ENCODE results near the gene CAPN15.

Gene CAPN15

DNA sequence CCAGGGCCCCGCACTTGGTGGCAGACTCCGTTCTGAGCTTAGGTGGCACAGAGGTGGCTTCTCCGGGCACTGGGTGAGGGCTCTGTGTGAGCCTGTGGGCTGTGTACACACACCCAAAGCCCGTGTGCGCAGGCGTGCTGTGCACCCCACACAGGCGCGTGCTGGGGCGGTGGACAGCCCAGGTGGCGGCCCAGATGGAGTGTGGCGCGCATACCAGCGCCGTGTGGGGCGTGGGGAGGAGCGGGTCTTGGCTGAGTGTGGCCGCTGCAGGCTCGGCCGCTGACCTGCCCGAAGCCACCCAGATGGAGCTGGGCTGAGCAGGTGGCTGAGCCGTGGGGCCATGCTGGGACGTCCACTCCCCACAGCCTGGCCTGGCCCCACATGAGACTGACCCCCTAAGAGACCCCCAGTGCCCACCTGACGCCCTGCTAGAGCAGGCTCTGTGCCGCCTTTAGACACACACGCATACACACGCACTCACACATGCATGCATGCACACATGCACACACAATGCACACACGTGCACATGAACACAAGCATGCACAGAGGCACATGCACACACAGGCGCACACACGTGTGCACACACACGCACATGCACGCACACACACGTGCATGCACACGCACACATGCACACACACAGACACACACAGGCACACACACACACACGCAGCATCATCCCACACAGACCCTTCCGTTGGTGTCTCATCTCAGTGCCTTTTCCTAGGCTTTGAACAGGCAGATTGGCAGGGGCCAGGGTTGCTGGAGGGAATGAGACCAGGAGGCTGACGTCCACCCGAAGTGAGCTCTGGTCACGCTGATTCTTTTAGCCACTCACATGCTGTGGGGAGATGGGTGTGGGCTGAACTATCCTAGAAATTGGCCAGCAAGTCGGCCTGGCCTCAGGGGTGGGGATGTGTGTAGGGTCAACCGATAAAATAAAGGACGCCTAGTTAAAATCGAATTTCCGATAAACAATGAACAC lies 34.7 kb downstream of the CAPN15 start:
- no peak overlapping the region for H3K27ac ChIP-seq (replicated peaks)
- DNase-seq (ENCODE audit: low read depth in 1 of 2, low spot score in 1 of 2), result no peak
- no peak overlapping the region for H3K4me3 ChIP-seq (replicated peaks; ENCODE audit: insufficient read depth, low read length)
- H3K27me3 ChIP-seq (ENCODE audit: insufficient read depth, poor library complexity, severe bottlenecking), result peaks cover 22% of the 10 kb centered on the region
- TF ChIP-seq, protein P1, sequence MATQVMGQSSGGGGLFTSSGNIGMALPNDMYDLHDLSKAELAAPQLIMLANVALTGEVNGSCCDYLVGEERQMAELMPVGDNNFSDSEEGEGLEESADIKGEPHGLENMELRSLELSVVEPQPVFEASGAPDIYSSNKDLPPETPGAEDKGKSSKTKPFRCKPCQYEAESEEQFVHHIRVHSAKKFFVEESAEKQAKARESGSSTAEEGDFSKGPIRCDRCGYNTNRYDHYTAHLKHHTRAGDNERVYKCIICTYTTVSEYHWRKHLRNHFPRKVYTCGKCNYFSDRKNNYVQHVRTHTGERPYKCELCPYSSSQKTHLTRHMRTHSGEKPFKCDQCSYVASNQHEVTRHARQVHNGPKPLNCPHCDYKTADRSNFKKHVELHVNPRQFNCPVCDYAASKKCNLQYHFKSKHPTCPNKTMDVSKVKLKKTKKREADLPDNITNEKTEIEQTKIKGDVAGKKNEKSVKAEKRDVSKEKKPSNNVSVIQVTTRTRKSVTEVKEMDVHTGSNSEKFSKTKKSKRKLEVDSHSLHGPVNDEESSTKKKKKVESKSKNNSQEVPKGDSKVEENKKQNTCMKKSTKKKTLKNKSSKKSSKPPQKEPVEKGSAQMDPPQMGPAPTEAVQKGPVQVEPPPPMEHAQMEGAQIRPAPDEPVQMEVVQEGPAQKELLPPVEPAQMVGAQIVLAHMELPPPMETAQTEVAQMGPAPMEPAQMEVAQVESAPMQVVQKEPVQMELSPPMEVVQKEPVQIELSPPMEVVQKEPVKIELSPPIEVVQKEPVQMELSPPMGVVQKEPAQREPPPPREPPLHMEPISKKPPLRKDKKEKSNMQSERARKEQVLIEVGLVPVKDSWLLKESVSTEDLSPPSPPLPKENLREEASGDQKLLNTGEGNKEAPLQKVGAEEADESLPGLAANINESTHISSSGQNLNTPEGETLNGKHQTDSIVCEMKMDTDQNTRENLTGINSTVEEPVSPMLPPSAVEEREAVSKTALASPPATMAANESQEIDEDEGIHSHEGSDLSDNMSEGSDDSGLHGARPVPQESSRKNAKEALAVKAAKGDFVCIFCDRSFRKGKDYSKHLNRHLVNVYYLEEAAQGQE (IDR thresholded peaks at IDR 0.05; ENCODE audit: insufficient replicate concordance, low read depth), result no peak
- no peak for TF ChIP-seq SPI1 (IDR thresholded peaks at IDR 0.05; ENCODE audit: borderline replicate concordance, low read depth)
- no peak for TF ChIP-seq POLR2AphosphoS5 (IDR thresholded peaks at IDR 0.05; ENCODE audit: low read depth)
- TF ChIP-seq, protein P2, sequence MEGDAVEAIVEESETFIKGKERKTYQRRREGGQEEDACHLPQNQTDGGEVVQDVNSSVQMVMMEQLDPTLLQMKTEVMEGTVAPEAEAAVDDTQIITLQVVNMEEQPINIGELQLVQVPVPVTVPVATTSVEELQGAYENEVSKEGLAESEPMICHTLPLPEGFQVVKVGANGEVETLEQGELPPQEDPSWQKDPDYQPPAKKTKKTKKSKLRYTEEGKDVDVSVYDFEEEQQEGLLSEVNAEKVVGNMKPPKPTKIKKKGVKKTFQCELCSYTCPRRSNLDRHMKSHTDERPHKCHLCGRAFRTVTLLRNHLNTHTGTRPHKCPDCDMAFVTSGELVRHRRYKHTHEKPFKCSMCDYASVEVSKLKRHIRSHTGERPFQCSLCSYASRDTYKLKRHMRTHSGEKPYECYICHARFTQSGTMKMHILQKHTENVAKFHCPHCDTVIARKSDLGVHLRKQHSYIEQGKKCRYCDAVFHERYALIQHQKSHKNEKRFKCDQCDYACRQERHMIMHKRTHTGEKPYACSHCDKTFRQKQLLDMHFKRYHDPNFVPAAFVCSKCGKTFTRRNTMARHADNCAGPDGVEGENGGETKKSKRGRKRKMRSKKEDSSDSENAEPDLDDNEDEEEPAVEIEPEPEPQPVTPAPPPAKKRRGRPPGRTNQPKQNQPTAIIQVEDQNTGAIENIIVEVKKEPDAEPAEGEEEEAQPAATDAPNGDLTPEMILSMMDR (IDR thresholded peaks at IDR 0.05; ENCODE audit: insufficient read depth, low read length), result no peak
- no peak for TF ChIP-seq GABPA (IDR thresholded peaks at IDR 0.05; ENCODE audit: low read depth)

- peaks cover 22% of the 10 kb centered on the region for H3K27me3 ChIP-seq (ENCODE audit: insufficient read depth, poor library complexity, severe bottlenecking)
- H3K4me3 ChIP-seq (replicated peaks; ENCODE audit: insufficient read depth, low read length), result no peak overlapping the region
- no peak for TF ChIP-seq GABPA (IDR thresholded peaks at IDR 0.05; ENCODE audit: low read depth)
- no peak for TF ChIP-seq SPI1 (IDR thresholded peaks at IDR 0.05; ENCODE audit: borderline replicate concordance, low read depth)
- TF ChIP-seq, protein P2 (IDR thresholded peaks at IDR 0.05; ENCODE audit: insufficient read depth, low read length), result no peak
- TF ChIP-seq POLR2AphosphoS5 (IDR thresholded peaks at IDR 0.05; ENCODE audit: low read depth), result no peak
- TF ChIP-seq, protein P1 (IDR thresholded peaks at IDR 0.05; ENCODE audit: insufficient replicate concordance, low read depth), result no peak
- no peak overlapping the region for H3K27ac ChIP-seq (replicated peaks)
- DNase-seq (ENCODE audit: low read depth in 1 of 2, low spot score in 1 of 2), result no peak
Observed at GRCh38 chr16:563072-563644, 35.6 kb downstream of the CAPN15 start.

DNA sequence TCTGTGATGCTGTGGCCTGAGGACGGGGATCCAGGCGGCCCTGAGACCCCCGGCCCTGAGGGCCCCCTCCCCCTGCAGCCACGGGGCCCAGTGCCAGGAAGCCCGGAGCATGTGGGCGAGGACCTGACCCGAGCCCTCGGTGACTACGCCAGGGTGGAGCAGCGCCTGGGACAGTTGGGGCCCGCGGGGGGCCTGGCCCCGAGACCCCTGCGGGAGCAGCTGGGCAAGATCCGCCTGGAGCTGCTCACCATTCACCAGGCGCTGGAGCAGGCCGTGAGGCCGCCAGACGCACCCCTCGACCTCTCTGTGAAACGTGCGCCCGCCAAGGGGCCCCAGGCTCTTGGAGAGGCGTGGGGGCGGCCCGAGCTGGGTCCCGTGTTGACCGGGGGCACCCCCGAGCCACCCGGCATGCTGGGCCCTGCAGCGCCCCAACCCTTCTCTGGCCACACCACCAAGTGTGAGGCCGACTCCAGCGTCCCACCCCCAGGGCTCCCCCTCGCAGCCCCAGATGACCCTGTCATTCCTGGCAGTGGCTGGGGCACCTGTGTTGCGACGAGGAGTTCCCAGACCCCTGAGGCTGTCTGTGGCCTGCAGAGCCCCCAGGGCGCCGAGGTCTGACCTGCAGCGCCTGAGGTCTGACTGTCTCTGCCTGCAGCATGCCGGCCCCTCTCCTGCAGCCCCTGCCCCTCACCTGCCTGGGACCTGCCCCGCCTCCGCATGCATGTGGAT lies 37.3 kb downstream of the CAPN15 start:
- Histone ChIP-seq H3K27me3 (ENCODE audit: insufficient read depth, poor library complexity, severe bottlenecking) (peaks cover 12% of the 10 kb centered on the region), H3K27ac (replicated peaks) (no peak overlapping the region), H3K4me3 (replicated peaks; ENCODE audit: insufficient read depth, low read length) (no peak overlapping the region)
- DNase-seq (ENCODE audit: low read depth in 1 of 2, low spot score in 1 of 2), result no peak
- TF ChIP-seq SPI1 (IDR thresholded peaks at IDR 0.05; ENCODE audit: borderline replicate concordance, low read depth), result no peak
- no peak for TF ChIP-seq POLR2AphosphoS5 (IDR thresholded peaks at IDR 0.05; ENCODE audit: low read depth)
- TF ChIP-seq, protein P1 (IDR thresholded peaks at IDR 0.05; ENCODE audit: insufficient replicate concordance, low read depth), result no peak
- TF ChIP-seq, protein P2 (IDR thresholded peaks at IDR 0.05; ENCODE audit: insufficient read depth, low read length), result no peak
- TF ChIP-seq GABPA (IDR thresholded peaks at IDR 0.05; ENCODE audit: low read depth), result no peak

Measured in HL-60 (cell line).